Motor neuron (in vitro differentiated cells): ENCODE results near the gene NEURL1. TPM values are rescaled to one million over a fixed set of nuclear protein-coding genes. Genes with fewer than 3 reads are reported as not detected.
A peak's percentile ranks its signal among the peaks of the same experiment; 100 is the strongest.
"Not testable (repeated sequence)": the region's sequence is repeated elsewhere in the genome, so short reads cannot be mapped to it uniquely, and the experiment has no call there.

Experiments used
- ATAC-seq, 8 experiments: fragments of 200-7000 bp; cut with Tn5 transposase; replicated peaks in 6 of 8; 2 replicates each; pipeline ENCODE4 v1.8.0; 2021; ENCODE audit warnings: mild to moderate bottlenecking in 8 of 8, moderate library complexity in 8 of 8
- H3K27ac ChIP-seq, 2 donors: fragments of 250-450 bp; sonication (Bioruptor Pico); 2 replicates each; pipeline ENCODE4 v1.9.0; 2021; ENCODE audit warnings: antibody characterized with exemption in 2 of 2, mild to moderate bottlenecking in 2 of 2, moderate library complexity in 1 of 2
- H3K4me1 ChIP-seq, 2 donors: fragments of 250-450 bp; sonication (Bioruptor Pico); replicated peaks in 1 of 2; 2 replicates each; pipeline ENCODE4 v1.6.1; 2021; ENCODE audit warnings: antibody characterized with exemption in 2 of 2, mild to moderate bottlenecking in 2 of 2, moderate library complexity in 1 of 2
- H3K4me3 ChIP-seq, 5 donors: fragments of 250-450 bp; sonication (Bioruptor Pico); 2 replicates each; pipeline ENCODE4 v1.9.0; 2021; ENCODE audit warnings: antibody characterized with exemption in 5 of 5, mild to moderate bottlenecking in 5 of 5, moderate library complexity in 4 of 5
- WGBS, 10 experiments: fragments of 450-650 bp; shearing (Covaris generic); methylation state at CpG; one replicate each; pipeline ENCODE4 v1.0.0; 2022; 5-methylcytosine and 5-hydroxymethylcytosine counted together
- in situ Hi-C, 9 experiments: fragments of 400-800 bp; cut with MboI; loops; one replicate each; pipeline ENCODE4 v1.15.0; 2021; ENCODE audit warnings: low sequenced_read_pairs in 9 of 9, low pct_unique_long_range_greater_than_20kb in 2 of 9; ENCODE audit not compliant: unreplicated experiment in 9 of 9
- total RNA-seq, 8 experiments: library from RNA; unstranded; fragments of 300-600 nt; gene quantifications; 2 replicates each; pipeline versions ENCODE4 v1.2.3 to v1.2.4, GENCODE V29; 2022

The NEURL1 gene
- total RNA-seq, 8 experiments from 2014 or later: 1.6 to 11.7 (median 6.0) TPM

GRCh38 chr10:103470761-103471653 lies 22.5 kb upstream of the NEURL1 start:
- in situ Hi-C loops: no loop called here
- WGBS, 10 experiments: 0 to 87% (median 58%) methylated on average over 2 to 6 of the region's 14 CpGs; no CpG with 5 or more reads in 4 of the 10 experiments
- ATAC-seq: peak in 3 of 8 experiments; percentile 93 to 98 (median 97)
- Histone ChIP-seq H3K27ac (no peak overlapping the region), H3K4me3 (no peak overlapping the region), H3K4me1 (no peaks in the 10 kb centered on the region)

GRCh38 chr10:103472005-103472404 lies 21.5 kb upstream of the NEURL1 start:
- in situ Hi-C loops: no loop called here
- 80 to 100% (median 88%) methylated on average over 1 to 2 of the region's 2 CpGs; no CpG with 5 or more reads in 5 of the 10 experiments for WGBS, 10 experiments
- Histone ChIP-seq H3K4me3 (no peak overlapping the region), H3K4me1 (peaks cover 0 to 9% of the 10 kb centered on the region in 2 donors), H3K27ac (no peak overlapping the region)
- ATAC-seq: no peak

GRCh38 chr10:103473261-103473671 lies 20.2 kb upstream of the NEURL1 start:
- Histone ChIP-seq H3K4me3 (no peak overlapping the region), H3K4me1 (peaks cover 0 to 10% of the 10 kb centered on the region in 2 donors), H3K27ac (no peak overlapping the region)
- no peak for ATAC-seq
- WGBS, 10 experiments: 67 to 98% (median 90%) methylated on average over 3 to 18 of the region's 32 CpGs; no CpG with 5 or more reads in 7 of the 10 experiments
- in situ Hi-C loops: no loop called here

GRCh38 chr10:103474077-103474476 lies 19.4 kb upstream of the NEURL1 start:
- no peak for ATAC-seq
- 71 to 91% (median 81%) methylated on average over 3 of the region's 3 CpGs; no CpG with 5 or more reads in 1 of the 10 experiments for WGBS, 10 experiments
- H3K4me1 ChIP-seq: peaks cover 0 to 10% of the 10 kb centered on the region in 2 donors
- H3K4me3 ChIP-seq: no peak overlapping the region
- no peak overlapping the region for H3K27ac ChIP-seq
- in situ Hi-C loops: no loop called here

- no peak overlapping the region for H3K4me3 ChIP-seq
- H3K4me1 ChIP-seq: peaks cover 0 to 10% of the 10 kb centered on the region in 2 donors
- in situ Hi-C loops: no loop called here
- H3K27ac ChIP-seq: no peak overlapping the region
- WGBS, 10 experiments: 33 to 76% (median 62%) methylated on average over 1 to 3 of the region's 4 CpGs; no CpG with 5 or more reads in 5 of the 10 experiments
- no peak for ATAC-seq
These were observed 18.1 kb upstream of the NEURL1 start for GRCh38 chr10:103475437-103475836.

- peak; percentile 24 to 96 (median 86) for ATAC-seq
- H3K4me1 ChIP-seq: peaks cover 0 to 10% of the 10 kb centered on the region in 2 donors
- 40 to 100% (median 77%) methylated on average over 1 to 5 of the region's 11 CpGs; no CpG with 5 or more reads in 2 of the 10 experiments for WGBS, 10 experiments
- in situ Hi-C loops: no loop called here
- H3K27ac ChIP-seq: no peak overlapping the region
- H3K4me3 ChIP-seq: no peak overlapping the region
These were observed 17.3 kb upstream of the NEURL1 start for GRCh38 chr10:103476046-103476768.

GRCh38 chr10:103478671-103479070 lies 14.8 kb upstream of the NEURL1 start:
- Histone ChIP-seq H3K4me1 (peaks cover 0 to 10% of the 10 kb centered on the region in 2 donors), H3K4me3 (no peak overlapping the region), H3K27ac (no peak overlapping the region)
- in situ Hi-C loops: no loop called here
- peak in 5 of 8 experiments; percentile 8 to 44 (median 40) for ATAC-seq
- WGBS, 10 experiments: 20 to 100% (median 71%) methylated on average over 1 to 5 of the region's 22 CpGs; no CpG with 5 or more reads in 6 of the 10 experiments

GRCh38 chr10:103479135-103479534 lies 14.4 kb upstream of the NEURL1 start, which contains the start of gene CALHM3:
Gene CALHM3 (minus strand): TSS chr10:103479240. CDS start chr10:103479032, 208 bp downstream.
- peak; percentile 19 to 89 (median 39) for ATAC-seq
- H3K27ac ChIP-seq: no peak within 1 kb of the TSS
- peaks cover 0 to 10% of the 10 kb centered on the region in 2 donors for H3K4me1 ChIP-seq
- no peak within 1 kb of the TSS for H3K4me3 ChIP-seq
- in situ Hi-C loops: no loop called here
- 0 to 87% (median 42%) methylated on average over 1 to 3 of the region's 7 CpGs; no CpG with 5 or more reads in 6 of the 10 experiments for WGBS, 10 experiments

GRCh38 chr10:103480521-103480920 lies 13.0 kb upstream of the NEURL1 start:
- ATAC-seq: no peak
- WGBS, 10 experiments: 80% methylated on average over 1 to 2 of the region's 5 CpGs; no CpG with 5 or more reads in 8 of the 10 experiments
- Histone ChIP-seq H3K4me3 (no peak overlapping the region), H3K27ac (no peak overlapping the region), H3K4me1 (peaks cover 0 to 10% of the 10 kb centered on the region in 2 donors)
- in situ Hi-C loops: no loop called here

GRCh38 chr10:103481974-103482531 lies 11.5 kb upstream of the NEURL1 start:
- Histone ChIP-seq H3K27ac (no peak overlapping the region), H3K4me3 (no peak overlapping the region), H3K4me1 (peaks cover 0 to under 1% of the 10 kb centered on the region in 2 donors)
- WGBS, 10 experiments: 0 to 80% (median 21%) methylated on average over 1 to 9 of the region's 12 CpGs; no CpG with 5 or more reads in 2 of the 10 experiments
- in situ Hi-C loops: no loop called here
- ATAC-seq: peak; percentile 22 to 73 (median 56)

GRCh38 chr10:103486635-103487409 lies 6.7 kb upstream of the NEURL1 start:
- H3K4me3 ChIP-seq, H3K27ac ChIP-seq, in situ Hi-C loops, ATAC-seq: not testable (repeated sequence)
- peaks cover 18% of the 10 kb centered on the region in 2 donors for H3K4me1 ChIP-seq
- 38 to 100% (median 89%) methylated on average over 1 to 8 of the region's 8 CpGs for WGBS, 10 experiments

- H3K27ac ChIP-seq: no peak overlapping the region
- H3K4me1 ChIP-seq: peaks cover 23% of the 10 kb centered on the region in 2 donors
- in situ Hi-C loops: no loop called here
- WGBS, 10 experiments: 48 to 100% (median 92%) methylated on average over 1 to 2 of the region's 2 CpGs; no CpG with 5 or more reads in 3 of the 10 experiments
- ATAC-seq: no peak
- H3K4me3 ChIP-seq: no peak overlapping the region
These were observed 6.1 kb upstream of the NEURL1 start for GRCh38 chr10:103487410-103487708.
